Skeletal muscle tissue (tissue), 4 donors: ENCODE data around the gene MX1. TPM values are rescaled to one million over a fixed set of nuclear protein-coding genes. Genes with fewer than 3 reads are reported as not detected.

Source experiments
- H3K27ac ChIP-seq: one replicate; pipeline ENCODE4 v1.7.0; 2013; ENCODE audit warnings: mild to moderate bottlenecking, low read depth, low read length, inconsistent platforms
- H3K27me3 ChIP-seq, 3 donors: one replicate each; pipeline ENCODE4 v1.7.0; 2013; ENCODE audit warnings: low read length in 3 of 3; ENCODE audit not compliant: control insufficient read depth in 3 of 3, insufficient read depth in 3 of 3
- H3K36me3 ChIP-seq, 3 donors: one replicate each; pipeline ENCODE4 v1.7.0; 2013; ENCODE audit warnings: low read length in 3 of 3; ENCODE audit not compliant: control insufficient read depth in 3 of 3, insufficient read depth in 3 of 3
- H3K4me1 ChIP-seq, 3 donors: one replicate each; pipeline ENCODE4 v1.7.0; 2013; ENCODE audit warnings: low read length in 3 of 3, mild to moderate bottlenecking in 3 of 3; ENCODE audit not compliant: control insufficient read depth in 3 of 3, insufficient read depth in 3 of 3
- H3K4me3 ChIP-seq, 3 donors: one replicate each; pipeline ENCODE4 v1.7.0; 2013; ENCODE audit warnings: low read length in 3 of 3
- H3K9ac ChIP-seq, 3 donors: one replicate each; pipeline ENCODE4 v1.7.0; 2013; ENCODE audit warnings: low read length in 3 of 3, mild to moderate bottlenecking in 3 of 3, moderate library complexity in 2 of 3, low read depth in 1 of 3
- H3K9me3 ChIP-seq, 3 donors: one replicate each; pipeline ENCODE4 v1.7.0; 2013; ENCODE audit warnings: low read length in 3 of 3; ENCODE audit not compliant: control insufficient read depth in 3 of 3
- total RNA-seq: library from RNA; depleted of rRNA; stranded (reverse); fragments of >200 nt; gene quantifications from one replicate; pipeline ENCODE4 v1.2.3, GENCODE V29; 2014
- donor health status: Osteomylitis.

The MX1 gene
- total RNA-seq, 1 donor from 2014 or later, result 11.0 TPM

DNA sequence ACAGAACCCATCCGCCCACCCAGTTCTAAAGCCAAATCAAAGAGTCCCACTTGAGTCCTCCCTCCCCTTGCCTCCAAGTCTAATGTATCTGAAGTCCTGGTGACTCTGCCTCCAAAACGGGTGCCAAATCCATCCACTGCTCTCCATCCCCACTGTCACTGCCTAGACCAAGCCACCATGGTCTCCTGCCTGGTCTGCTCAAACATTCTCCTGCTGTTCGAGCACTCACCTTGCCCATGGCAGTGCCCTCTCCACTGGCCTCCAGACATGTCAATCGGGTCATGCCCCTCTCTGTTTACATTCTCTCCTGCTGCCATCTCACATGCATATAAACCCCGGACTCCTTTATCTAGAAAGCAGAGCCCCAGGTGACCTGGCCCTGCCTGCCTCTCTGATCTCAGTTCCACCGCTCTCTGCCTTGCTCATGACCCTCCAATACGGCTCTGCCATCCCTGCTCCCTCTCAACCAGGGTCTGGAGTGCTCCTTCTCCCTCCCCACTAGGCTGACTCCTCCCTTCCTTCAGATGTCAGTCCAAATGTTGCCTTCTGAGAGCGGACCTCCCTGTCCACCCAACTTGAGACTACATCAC lies 32.1 kb upstream of the MX1 start:
- no peaks in the 10 kb centered on the region for H3K4me1 ChIP-seq
- no peak overlapping the region for H3K27ac ChIP-seq
- H3K9ac ChIP-seq, result no peak overlapping the region
- H3K36me3 ChIP-seq, result peaks cover 0 to 4% (median 3%) of the 10 kb centered on the region in 3 donors
- no peak overlapping the region for H3K4me3 ChIP-seq
- H3K27me3 ChIP-seq, result peaks cover 0 to 15% (median 0%) of the 10 kb centered on the region in 3 donors
- H3K9me3 ChIP-seq, result no peaks in the 10 kb centered on the region

DNA sequence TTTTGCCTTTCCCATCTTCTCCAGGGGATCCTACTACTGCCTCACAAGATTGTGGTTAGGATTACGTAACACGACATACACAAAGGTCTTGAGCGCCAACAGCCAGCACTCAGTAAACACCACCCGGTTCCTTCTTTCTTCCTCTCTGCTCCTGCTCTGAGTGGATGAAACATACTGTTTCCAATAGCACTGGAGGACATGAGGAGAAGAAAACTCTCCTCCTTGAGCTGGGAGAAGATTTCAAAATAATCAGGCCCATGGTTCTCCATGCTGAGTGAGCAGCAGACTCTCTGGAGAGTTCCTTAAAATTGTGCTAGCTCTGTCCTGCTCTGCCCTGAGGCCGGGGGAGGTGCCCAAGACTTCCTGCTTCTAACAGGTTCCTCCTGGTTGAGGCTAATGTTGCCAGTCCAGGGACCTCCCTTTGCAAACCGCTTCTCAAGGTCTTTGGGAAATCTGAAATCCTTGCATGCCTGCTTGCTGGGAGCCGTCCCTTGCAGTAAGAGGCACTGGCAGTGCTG lies 29.4 kb upstream of the MX1 start:
- no peaks in the 10 kb centered on the region for H3K9me3 ChIP-seq
- no peak overlapping the region for H3K4me3 ChIP-seq
- peaks cover 0 to 10% (median 0%) of the 10 kb centered on the region in 3 donors for H3K27me3 ChIP-seq
- no peak overlapping the region for H3K9ac ChIP-seq
- H3K27ac ChIP-seq, result no peak overlapping the region
- H3K4me1 ChIP-seq, result no peaks in the 10 kb centered on the region
- H3K36me3 ChIP-seq, result peaks cover 0 to 6% (median 5%) of the 10 kb centered on the region in 3 donors

DNA sequence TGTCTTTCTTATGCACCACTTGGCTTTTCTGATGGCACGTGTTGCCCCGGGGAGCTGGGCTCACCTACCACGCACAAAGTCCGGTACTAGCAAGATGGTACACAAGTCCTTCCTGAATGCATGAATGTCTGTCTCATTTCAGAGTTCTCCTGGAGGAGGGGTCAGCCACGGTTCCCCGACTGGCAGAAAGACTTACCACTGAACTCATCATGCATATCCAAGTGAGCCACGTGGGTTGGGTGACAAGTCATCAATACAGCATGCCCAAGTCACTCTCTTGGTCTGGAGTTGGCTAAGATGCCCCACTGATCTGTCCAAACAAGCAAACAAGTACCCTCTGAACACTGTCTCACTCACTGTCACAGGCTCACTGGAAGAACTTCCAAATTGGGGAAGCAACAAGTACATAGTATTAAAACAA lies 28.6 kb upstream of the MX1 start:
- Histone ChIP-seq H3K9me3 (no peaks in the 10 kb centered on the region), H3K27ac (no peak overlapping the region), H3K36me3 (peaks cover 0 to 12% (median 5%) of the 10 kb centered on the region in 3 donors)

DNA sequence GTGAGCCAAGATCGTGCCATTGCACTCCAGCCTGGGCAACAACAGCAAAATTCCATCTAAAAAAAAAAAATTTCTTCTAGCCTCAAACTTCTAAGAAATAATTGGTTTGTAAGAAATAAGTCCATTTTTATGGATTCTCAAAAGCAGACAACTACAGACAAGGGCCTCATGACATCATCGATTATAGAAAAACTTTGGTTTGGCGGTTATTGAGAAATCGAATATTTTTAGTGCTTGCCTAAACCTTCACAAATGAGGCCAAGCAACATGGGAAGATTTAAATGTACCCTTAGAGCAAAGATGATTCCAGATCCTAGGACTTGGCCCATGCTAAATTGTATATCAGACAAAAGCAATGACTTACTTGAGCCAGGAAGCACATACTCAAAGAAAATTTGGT lies 27.8 kb upstream of the MX1 start:
- Histone ChIP-seq H3K4me3 (no peak overlapping the region), H3K4me1 (no peaks in the 10 kb centered on the region), H3K9ac (no peak overlapping the region), H3K9me3 (no peaks in the 10 kb centered on the region), H3K36me3 (peaks cover 0 to 16% (median 5%) of the 10 kb centered on the region in 3 donors), H3K27ac (no peak overlapping the region), H3K27me3 (peaks cover 0 to 13% (median 0%) of the 10 kb centered on the region in 3 donors)

More for the DNA sequence above, 28.6 kb upstream of the MX1 start:
- no peak overlapping the region for H3K9ac ChIP-seq
- no peak overlapping the region for H3K4me3 ChIP-seq
- H3K4me1 ChIP-seq, result no peaks in the 10 kb centered on the region
- peaks cover 0 to 14% (median 0%) of the 10 kb centered on the region in 3 donors for H3K27me3 ChIP-seq

DNA sequence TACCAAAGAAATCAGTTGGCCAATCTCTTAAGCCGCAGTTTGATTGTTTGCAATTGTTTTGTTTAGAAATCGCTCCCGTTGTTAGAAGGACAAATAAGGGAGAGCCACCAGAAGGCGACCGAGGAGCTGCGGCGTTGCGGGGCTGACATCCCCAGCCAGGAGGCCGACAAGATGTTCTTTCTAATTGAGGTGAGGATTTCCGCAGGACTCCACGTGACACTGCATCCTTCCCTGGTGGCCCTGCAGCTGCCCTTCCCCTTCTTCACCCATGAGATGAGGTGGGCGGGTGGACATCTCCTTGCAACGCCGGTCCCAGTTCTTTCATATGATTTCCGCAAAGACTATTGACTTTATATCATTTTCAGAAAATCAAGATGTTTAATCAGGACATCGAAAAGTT lies 27.2 kb upstream of the MX1 start:
- Histone ChIP-seq H3K4me3 (no peak overlapping the region), H3K27me3 (peaks cover 0 to 12% (median 0%) of the 10 kb centered on the region in 3 donors), H3K36me3 (peaks cover 0 to 16% (median 5%) of the 10 kb centered on the region in 3 donors), H3K9ac (no peak overlapping the region), H3K27ac (no peak overlapping the region), H3K9me3 (no peaks in the 10 kb centered on the region), H3K4me1 (no peaks in the 10 kb centered on the region)

DNA sequence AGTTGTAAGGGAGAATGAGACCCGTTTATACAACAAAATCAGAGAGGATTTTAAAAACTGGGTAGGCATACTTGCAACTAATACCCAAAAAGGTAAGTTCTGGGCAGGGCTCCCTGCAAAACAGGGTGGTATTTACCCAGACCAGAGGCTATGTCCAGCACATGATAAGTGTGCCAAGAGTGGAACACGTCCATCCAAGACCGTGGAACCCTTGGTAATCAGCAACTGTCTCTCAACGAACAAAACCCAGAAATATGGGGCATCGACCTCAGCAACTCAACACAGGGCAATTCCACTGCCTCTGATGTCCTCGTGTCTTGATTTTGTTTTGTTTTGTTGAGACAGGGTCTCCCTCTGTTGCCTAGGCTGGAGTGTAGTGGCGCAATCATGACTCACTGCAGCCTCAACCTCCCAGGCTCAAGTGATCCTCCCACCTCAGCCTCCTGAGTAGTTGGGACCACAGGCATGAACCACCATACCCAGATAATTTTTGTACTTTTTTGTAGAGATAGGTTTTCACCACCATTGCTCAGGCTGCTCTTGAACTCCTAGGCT lies 26.7 kb upstream of the MX1 start:
- no peak overlapping the region for H3K9ac ChIP-seq
- no peaks in the 10 kb centered on the region for H3K4me1 ChIP-seq
- peaks cover 0 to 7% (median 0%) of the 10 kb centered on the region in 3 donors for H3K27me3 ChIP-seq
- peaks cover 0 to 18% (median 9%) of the 10 kb centered on the region in 3 donors for H3K36me3 ChIP-seq
- no peak overlapping the region for H3K27ac ChIP-seq
- no peaks in the 10 kb centered on the region for H3K9me3 ChIP-seq
- no peak overlapping the region for H3K4me3 ChIP-seq

DNA sequence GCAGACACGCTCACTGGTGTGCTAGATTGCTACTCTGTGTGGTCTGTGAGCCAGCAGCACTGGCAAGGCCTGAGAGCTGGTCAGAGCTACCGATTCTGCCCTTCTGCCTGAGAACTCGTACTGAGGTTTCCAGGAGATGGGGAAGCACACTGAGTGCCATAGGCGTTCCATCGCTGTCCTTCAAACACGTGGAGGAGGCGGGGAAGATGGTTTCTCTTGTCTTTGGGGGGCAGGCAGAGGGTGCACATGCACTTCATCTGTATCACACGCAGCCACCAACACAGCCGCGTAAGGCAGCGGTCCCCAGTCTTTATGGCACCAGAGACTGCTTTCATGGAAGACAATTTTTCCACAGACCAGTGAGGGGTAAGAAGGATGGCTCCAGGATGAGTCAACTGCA lies 23.8 kb upstream of the MX1 start:
- Histone ChIP-seq H3K27me3 (peaks cover 0 to 4% (median 0%) of the 10 kb centered on the region in 3 donors), H3K9me3 (no peaks in the 10 kb centered on the region), H3K4me3 (no peak overlapping the region), H3K36me3 (peaks cover 0 to 23% (median 8%) of the 10 kb centered on the region in 3 donors), H3K9ac (no peak overlapping the region), H3K27ac (no peak overlapping the region), H3K4me1 (no peaks in the 10 kb centered on the region)

DNA sequence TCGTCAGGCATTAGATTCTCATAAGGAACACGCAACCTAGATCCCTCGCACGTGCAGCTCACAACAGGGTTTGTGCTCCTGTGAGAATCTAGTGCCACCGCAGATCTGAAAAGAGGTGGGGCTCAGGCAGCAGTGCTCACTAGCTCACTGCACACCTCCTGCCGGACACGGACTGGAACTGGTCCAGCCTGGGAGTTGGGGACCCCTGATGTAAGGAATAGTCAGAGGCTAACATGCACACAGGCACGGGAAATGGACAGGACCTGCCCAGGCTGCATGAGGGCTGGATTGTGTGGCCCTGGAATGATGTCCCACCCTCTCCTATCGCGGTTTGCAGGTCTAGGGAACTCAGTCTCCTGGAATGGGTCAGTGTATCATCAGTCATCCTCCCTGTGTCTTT lies 23.2 kb upstream of the MX1 start:
- Histone ChIP-seq H3K4me1 (no peaks in the 10 kb centered on the region), H3K27me3 (peaks cover 0 to 4% (median 0%) of the 10 kb centered on the region in 3 donors), H3K9ac (no peak overlapping the region), H3K4me3 (no peak overlapping the region), H3K9me3 (no peaks in the 10 kb centered on the region), H3K36me3 (peaks cover 0 to 29% (median 10%) of the 10 kb centered on the region in 3 donors), H3K27ac (no peak overlapping the region)

DNA sequence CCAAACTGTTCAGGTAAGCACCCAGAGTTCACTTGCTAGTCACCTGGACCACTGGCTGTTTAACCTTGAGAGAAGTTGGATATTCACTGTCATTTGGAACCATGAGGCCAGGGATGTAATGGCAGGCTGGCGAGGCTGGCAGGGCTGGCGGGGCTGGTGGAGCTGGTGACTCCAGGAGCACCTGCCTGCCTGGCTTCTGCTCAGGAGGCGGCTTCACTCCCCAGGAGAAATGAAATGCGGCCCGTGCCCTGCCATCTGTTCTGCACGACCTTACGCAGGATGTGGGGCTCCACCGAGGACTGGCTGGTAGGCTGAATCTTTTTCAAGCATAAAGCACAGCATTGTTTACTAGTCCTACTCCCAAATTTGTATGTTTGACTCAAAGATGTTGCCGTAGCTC lies 22.7 kb upstream of the MX1 start:
- Histone ChIP-seq H3K9me3 (no peaks in the 10 kb centered on the region), H3K27me3 (peaks cover 0 to 4% (median 0%) of the 10 kb centered on the region in 3 donors), H3K4me1 (no peaks in the 10 kb centered on the region), H3K9ac (no peak overlapping the region), H3K36me3 (peaks cover 0 to 30% (median 14%) of the 10 kb centered on the region in 3 donors), H3K4me3 (no peak overlapping the region), H3K27ac (no peak overlapping the region)

DNA sequence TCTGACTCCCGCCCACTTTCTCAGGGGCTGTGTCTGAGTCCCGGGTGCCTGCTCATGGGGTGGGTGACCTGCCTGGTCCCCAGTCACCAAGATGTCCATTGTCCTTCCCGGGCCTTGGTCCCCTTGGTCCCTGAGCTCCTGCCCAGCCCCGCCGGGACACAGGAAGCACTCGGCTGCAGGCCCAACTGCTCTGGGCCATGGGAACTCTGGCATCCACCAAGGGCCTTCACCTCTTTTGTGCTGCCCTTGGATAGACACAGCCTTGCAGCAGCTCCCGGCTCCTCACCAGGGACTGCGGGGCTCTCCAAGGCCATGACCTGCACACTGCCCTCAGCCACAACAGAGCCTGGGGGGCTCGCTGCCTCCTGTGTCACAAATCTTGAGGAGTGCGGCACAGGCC lies 22.1 kb upstream of the MX1 start:
- H3K9ac ChIP-seq, result no peak overlapping the region
- peaks cover 0 to 35% (median 14%) of the 10 kb centered on the region in 3 donors for H3K36me3 ChIP-seq
- H3K9me3 ChIP-seq, result no peaks in the 10 kb centered on the region
- no peak overlapping the region for H3K27ac ChIP-seq
- H3K27me3 ChIP-seq, result peaks cover 0 to 4% (median 0%) of the 10 kb centered on the region in 3 donors
- no peak overlapping the region for H3K4me3 ChIP-seq
- H3K4me1 ChIP-seq, result no peaks in the 10 kb centered on the region
